GM12873 (cell line): Measurements from ENCODE around the gene DPF3.

Experiments used
- TF ChIP-seq, protein P1 (sequence below): IDR thresholded peaks from 2 replicates; pipeline ENCODE4 v1.5.1; 2012; ENCODE audit warnings: low read depth, mild to moderate bottlenecking, moderate library complexity, low read length, control low read depth; ENCODE audit not compliant: insufficient read depth; ENCODE audit errors: missing control alignments

The DPF3 gene

DNA sequence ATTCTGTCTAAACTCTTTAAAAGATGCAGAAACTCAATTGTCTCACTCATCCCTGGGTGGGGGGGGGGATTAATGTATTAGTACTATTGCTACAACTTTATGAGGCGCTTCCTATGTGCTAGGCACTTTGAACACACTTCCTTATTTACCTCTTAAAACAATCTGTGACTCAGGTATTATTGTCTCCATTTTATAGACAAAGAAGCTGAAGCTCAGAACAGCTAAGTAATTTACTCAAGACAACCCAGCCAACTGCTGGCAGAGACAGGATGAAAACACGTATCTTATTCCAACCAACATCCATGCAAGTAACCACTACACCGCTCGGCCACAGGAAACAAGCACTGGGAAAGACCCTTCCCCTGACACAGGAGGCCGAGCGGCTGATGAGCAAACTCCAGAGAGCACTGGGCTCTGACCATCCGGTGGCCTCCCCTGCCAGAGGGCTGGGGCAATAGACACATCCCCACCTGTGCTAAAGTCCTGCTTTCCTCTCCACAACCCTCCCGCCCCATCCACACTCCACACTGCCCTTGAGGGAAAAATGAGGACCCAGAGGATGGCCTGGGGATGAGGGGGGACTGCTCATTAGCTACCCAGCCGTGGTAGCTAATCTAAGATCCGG is 244.2 kb downstream of the DPF3 start:
- TF ChIP-seq, protein P1, sequence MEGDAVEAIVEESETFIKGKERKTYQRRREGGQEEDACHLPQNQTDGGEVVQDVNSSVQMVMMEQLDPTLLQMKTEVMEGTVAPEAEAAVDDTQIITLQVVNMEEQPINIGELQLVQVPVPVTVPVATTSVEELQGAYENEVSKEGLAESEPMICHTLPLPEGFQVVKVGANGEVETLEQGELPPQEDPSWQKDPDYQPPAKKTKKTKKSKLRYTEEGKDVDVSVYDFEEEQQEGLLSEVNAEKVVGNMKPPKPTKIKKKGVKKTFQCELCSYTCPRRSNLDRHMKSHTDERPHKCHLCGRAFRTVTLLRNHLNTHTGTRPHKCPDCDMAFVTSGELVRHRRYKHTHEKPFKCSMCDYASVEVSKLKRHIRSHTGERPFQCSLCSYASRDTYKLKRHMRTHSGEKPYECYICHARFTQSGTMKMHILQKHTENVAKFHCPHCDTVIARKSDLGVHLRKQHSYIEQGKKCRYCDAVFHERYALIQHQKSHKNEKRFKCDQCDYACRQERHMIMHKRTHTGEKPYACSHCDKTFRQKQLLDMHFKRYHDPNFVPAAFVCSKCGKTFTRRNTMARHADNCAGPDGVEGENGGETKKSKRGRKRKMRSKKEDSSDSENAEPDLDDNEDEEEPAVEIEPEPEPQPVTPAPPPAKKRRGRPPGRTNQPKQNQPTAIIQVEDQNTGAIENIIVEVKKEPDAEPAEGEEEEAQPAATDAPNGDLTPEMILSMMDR, result no peak

DNA sequence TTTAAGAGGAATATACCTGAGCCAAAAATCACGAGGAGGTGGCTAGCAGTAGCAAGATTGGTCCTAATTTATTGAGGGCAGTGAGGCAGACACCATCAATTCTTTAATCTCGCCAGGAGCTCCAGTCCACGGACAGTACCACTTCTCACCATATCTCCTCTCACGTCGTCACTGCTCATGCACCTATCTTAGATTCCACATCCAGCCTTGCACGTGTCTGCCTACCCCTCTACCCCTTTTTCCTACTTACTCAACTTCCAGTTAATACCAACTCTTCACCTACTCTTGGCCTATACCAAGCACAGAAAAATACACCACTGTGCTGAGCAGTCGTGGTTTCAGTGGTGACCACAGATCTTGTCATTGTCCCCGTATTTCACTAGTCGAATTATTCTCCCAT is 246.1 kb downstream of the DPF3 start:
- TF ChIP-seq, protein P1, result no peak

DNA sequence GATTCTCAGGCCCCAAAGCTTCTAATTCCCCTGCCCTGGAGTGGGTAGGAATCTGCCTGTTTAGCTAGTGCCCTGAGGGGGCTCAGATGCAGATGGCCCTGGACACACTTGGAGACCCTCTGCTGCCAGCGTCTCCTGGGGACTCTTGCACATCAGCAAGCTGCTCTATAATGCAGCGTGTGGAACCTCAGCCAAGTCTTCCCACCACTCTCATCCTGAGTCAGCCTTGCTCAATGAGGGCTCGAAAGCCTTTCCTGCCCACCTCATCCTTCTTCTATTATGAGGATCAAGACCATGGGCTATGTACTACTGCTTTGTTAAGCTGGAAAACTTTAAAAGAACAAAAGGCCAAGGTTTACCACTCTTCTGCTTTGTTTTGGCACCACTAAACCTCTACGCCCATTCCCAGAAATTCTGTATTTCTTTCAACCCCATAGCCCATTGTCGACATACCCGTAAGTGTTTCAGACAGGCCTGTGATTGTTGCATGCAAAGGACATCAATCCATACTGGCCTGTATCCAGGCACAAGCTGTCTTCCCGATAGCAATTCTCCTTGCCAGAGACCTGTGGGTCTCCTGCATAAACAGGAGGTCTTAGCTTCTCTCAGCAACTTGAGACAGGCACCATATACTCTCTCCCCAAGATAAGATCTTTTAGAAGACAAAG is 246.9 kb downstream of the DPF3 start:
- TF ChIP-seq, protein P1, result no peak

DNA sequence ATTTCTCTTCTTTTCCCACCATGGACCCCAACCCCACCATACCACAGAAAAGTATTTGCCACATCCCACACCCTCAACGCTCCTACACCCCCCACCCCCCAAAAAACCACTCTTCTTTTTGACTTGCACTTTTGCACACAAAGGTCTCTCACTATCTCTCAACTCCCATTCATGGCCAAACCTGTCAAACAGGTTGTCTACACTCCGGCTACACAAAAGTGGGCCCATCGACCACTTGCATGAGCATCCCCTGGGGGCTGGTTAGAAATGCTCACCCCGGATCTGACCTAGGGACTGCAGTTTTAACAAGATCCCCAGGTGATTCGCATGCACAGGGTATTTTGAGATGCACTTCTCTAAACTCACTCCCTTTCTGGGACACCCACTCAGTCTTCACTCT is 248.2 kb downstream of the DPF3 start:
- TF ChIP-seq, protein P1, result no peak

DNA sequence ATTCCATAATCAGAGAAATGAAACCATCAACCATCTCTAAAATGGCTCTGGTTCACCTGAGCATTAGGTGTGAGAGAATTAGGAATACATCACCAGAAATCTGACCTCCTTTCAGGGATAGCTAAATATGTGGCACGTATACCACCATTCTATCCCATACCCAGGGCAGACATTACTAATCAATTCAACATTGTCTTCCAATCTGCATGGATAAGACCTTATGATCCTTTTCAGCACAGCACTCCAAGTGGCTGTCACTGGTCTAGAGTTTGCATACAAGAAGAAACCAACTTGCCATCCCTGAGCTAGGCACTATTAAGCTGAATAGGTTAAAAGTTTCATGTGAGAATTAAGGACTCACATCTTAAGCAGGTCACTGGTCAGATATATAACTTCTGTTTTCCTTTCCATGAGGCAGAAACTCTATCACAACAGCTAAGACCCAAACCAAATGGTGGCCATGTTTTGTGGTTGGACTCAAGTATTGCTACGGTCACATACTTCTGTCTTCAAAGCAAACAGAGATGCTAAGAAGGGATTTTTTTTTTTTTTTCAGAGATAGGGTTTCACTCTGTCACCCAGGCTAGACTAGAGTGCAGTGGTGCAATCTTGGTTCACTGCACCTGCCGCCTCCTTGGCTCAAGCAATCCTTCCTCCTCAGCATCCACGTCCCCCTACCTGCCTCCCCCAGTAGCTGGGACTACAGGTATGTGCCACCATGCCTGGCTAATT is 249.0 kb downstream of the DPF3 start:
- TF ChIP-seq, protein P1, result peak; percentile 25

DNA sequence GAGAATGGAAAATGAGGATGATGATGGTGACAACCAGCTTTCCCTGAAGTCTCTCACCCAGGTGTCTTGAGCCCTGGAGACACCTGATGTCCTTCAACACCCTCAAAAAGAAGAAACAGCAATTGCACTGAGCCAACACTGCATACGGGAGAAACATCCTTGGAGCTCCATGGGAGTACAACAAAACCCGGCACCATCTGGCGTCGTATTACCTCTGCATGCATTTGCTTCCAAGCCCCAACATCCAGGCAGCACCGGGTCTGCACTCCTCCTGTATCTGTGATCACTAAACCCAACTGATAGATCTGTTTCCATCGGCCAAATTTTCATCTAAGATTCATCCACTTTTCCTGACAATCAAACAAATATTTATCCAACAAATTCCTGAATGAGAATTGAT is 249.9 kb downstream of the DPF3 start:
- TF ChIP-seq, protein P1, result no peak

DNA sequence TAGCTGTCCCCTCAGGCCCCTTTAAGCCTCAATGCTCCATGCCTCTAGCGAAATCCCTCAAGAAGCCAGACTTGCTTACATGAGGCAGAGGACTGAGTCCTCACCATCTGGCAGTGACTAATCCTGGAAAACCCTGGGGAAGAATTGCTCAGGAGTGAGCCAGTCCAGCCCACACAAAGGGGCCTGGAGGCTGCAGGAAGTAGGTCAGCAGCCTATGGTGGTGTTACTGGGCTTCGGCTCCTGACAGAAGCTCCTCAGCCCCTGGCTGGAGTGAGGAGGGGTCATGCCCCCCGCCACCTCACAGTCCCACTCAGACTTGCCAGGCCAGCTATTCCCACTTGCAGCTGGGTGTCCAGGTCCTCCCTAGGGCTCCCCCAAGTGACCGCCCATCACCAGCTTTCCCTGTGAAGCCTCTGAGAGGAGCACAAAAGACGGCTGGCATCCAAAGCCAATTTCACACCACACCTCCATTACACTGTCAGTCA is 250.5 kb downstream of the DPF3 start:
- TF ChIP-seq, protein P1, result no peak
